Activated CD4-positive, alpha-beta T cell treated with anti-CD3 and anti-CD28 coated beads, Interleukin-10, Interleukin-2, amounts not matched to agents 100 ng/mL and 50 ng/mL, durations not matched to agents 16 hours and 8 hours (primary cell): ENCODE data around the gene PSME3.

ENCODE experiments used
- DNase-seq: peaks from one replicate; pipeline ENCODE4 v3.0.0-alpha.2; 2020

PSME3 gene

GRCh38 chr17:42818379-42818778 lies 14.8 kb upstream of the PSME3 start:
- DNase-seq: no peak

DNA sequence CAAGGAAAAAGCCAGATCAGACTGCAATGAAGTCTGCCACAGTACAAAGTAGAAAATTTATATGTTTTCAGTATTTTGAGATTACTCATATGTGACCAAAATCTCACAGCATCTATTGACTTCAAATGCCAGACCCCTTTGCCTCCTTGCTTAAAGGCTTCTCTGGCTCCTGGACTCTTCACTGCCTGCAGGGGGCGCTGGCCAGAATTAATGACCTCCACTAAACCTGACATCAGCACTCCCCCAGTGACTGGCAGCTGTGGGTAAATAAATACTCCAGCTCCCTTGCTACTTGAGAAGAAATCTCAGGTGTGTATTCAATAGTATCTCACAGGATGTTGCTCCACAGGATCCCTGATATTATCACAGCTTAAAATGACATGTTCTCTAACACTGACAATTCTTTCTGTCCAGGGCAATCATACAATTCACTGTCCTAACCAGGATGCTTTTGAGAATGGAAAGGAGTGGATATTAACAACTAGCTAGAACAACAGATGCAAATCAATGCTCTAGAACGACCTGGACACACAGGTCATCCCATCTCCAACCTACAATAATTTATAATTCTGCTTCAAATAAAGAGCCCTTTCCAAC lies 13.2 kb upstream of the PSME3 start:
- peak; percentile 76 for DNase-seq

DNA sequence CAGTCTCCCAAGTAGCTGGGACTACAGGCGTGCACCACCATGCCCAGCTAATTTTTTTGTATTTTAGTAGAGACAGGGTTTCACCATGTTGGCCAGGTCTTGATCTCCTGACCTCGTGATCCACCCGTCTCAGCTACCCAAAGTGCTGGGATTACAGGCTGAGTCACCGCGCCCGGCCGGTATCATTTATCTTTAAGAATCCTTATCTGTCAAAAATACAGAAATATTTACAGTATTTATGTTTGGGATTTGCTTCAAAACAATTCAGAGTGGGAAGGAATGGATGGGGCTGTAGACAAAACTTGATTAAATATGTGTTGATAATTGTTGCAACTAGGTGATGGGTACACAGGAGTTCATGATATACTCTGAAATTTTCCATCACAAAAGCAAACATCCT lies 12.0 kb upstream of the PSME3 start:
- DNase-seq: no peak

- no peak for DNase-seq
These were observed 5.7 kb upstream of the PSME3 start for GRCh38 chr17:42827472-42827871.

DNA sequence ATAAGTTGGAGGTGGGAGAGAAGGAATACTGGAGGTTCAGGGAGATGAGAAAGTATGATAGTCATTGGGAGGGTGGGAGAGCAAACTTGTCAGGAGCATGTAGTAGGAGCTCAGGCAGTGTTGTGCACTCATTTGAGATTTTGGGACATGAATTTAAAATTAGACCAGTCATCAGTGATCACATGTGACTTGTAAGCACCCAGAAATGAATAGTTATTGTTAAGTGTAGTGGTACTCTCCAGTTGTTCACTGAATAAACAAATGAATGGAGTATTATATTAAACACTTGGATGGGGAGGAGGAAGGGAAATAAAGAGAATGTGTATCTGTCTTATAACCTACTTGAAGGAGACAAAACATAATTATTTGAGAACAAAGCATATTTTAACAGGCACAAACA lies 2.2 kb upstream of the PSME3 start:
- no peak for DNase-seq

DNA sequence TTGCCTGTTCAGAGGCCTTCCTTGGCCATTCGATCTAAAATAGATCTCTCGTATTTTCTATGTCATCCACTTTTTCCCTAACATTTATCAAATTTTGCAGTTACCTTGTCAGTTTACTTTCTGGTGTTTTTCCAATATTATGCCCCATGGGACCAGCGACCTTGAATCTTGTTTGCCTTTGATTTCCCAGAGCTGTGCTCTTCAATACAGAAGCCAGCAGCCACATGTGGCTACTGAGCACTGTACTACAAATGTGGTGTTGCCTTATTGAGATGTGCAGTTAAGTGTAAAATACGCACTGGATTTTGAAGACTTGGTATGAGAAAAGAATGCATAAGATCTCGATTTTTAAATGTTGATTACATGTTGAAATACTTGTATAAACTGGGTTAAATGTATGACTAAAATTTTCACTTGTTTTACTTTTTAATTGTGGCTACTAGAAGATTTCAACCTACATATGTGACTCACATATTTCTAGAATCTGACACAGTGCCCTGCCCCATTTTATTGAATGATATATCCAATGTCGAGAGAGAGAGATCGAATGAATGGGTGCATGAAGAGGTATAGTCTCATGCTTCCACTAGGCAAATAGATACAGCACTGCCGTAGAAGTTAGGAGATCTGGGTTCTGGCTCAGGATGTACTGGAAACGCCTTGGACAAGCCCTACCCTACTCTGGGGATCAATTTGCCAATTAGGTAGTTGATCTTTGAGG lies 824 bp upstream of the PSME3 start:
- DNase-seq: no peak

DNA sequence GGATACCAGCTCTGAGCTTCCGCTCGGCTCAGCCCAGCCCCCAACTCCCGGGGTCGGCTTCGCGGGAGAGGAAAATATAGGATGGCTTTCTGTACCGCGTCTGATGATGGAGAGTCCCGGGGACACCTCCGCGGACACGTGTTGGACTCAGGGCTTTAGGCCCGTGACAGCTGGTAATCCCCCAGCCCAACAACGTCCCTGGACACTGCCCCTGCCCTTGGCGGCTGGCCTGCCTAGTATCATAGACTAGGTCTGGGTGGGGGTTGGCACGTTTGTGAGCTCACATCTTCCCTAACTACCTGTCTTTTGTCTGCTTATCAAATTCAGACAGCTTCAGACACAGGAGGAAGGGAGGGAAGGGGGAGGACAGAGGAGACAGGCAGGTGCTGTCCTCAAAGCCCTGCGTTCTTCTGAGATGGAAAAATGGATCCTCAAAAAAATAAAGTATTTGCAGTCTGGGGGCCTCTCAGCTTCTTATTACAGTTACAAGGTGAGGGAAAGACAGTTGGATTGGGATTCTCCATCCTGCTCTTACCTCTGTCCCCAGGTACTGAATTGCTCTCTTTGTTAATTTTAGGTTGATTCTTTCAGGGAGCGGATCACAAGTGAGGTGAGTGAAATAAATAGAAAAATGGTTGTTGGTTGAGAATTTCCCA lies 698 bp downstream of the PSME3 start:
- no peak for DNase-seq

DNA sequence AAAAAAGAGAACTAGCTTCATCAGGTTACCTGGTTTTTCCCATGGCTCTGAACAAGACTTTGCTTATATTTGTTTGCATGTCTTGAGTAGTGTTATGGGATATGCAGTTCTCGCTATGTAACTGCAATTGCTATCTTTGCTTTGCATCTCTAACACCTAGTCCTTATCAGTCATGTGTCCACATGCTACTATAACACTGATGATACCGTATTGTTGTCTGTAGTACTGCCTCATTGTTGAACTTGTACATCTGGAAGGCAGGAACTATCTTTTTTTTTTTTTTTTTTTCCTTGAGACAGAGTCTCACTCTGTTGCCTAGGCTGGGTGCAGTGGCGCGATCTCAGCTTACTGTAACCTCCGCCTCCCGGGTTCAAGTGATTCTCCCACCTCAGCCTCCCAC lies 2.5 kb downstream of the PSME3 start:
- DNase-seq: no peak

- DNase-seq: no peak
These were observed 8.9 kb downstream of the PSME3 start for GRCh38 chr17:42841975-42842685.

DNA sequence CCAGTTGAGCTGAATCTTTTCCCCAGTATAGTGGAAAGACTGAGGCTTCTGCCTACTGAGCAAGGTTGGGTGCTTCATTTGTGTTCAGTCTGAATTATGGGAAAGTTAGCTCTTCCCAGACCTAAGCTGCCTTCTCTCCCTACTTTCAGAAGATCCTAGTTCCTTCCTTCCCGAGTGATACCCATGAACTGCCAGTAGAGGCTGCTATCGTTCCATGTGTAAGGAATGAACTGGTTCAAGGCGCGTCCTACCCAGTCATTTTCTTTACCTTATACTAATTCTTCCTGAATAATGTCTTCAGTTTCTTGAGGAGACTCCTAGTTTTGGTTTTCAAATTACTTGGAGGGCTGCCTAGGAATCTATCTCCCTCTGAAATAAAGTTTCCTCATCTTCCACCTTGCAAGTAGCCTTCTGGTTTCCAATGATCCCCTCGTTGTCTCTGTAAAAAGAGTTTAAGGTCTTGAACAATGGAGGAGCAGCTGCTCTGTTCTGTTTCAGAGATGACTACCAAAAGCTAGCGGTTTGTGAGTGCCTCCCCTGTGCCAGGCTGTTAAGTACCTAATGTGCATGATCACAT lies 10.2 kb downstream of the PSME3 start:
- peak; percentile 13 for DNase-seq

GRCh38 chr17:42844271-42844670 lies 11.1 kb downstream of the PSME3 start, which contains the start of gene AOC2:
Gene AOC2 (plus strand): TSS chr17:42844580. CDS start chr17:42844627, 47 bp downstream.
- no peak for DNase-seq

- no peak for DNase-seq
These were observed 11.8 kb downstream of the PSME3 start for GRCh38 chr17:42844761-42845555.

- DNase-seq: no peak
These were observed 12.3 kb downstream of the PSME3 start for GRCh38 chr17:42845556-42845917.

- peak; percentile 75 for DNase-seq
These were observed 12.9 kb downstream of the PSME3 start for GRCh38 chr17:42845918-42846593.

DNA sequence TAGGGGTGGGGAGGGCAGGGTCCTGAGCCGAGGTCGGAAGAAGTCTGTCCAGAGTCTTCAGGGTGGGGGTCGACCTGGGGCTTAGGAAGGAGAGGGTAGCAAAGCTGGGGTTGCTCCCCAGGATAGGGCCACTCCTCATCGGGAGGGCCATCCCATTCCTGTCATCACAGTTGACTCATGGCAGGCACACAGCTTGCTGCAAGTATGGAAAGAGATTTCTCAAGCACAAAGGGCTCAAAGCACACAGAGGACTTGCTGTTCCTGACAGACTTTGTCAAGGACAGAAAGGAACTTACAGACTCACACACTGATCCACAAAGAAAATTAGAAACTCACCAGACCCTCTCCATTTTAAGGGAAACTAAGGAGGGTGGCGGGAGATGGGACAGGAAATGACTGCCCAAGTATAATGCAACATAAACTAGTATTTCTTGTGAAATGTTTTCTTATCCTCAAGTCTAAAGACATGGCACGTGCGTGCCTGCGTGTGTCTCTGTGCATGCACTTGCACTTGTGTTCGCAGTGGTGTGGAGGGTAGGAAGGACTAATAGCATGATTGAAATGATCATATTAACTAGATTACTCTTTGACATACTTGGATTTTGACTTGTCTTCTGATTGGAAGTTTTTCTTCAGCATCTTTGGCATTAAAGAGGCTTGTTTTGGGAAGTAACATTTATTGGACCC lies 13.5 kb downstream of the PSME3 start:
- DNase-seq: no peak

- DNase-seq: no peak
These were observed 14.9 kb downstream of the PSME3 start for GRCh38 chr17:42848093-42848492.

DNA sequence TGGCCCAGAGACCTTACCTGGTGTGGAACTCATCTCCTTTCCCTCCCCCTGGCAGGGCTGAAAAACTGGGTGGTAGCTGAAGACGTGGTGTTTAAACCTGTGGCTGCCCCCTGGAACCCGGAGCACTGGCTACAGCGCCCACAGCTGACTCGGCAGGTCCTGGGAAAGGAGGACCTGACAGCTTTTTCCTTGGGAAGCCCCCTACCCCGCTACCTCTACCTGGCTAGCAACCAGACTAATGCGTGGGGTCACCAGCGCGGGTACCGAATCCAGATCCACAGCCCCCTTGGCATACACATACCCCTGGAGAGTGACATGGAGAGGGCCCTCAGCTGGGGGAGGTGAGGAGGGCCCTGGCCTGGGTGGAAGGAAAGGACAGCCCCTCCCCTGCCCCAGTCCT lies 15.8 kb downstream of the PSME3 start:
- DNase-seq: no peak

- no peak for DNase-seq
These were observed 16.4 kb downstream of the PSME3 start for GRCh38 chr17:42849451-42850181.

DNA sequence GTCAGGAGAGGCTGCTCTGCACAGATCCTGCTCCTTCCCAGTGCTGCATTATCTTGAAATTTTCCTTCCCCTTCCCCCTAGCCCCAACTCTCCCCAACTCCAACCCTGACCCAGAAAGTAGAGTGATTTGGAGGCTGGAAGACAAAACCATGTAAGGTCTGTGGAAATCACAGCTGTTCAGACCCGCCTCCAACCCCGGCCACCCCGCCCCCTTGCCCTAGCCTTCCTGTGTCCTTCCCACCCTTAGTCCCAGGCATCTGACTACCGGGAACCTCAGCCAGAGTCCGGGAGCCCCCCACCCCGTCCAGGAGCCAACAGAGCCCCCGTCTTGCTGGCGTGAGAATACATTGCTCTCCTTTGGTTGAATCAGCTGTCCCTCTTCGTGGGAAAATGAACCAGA lies 17.8 kb downstream of the PSME3 start, which contains the start of gene AOC3:
AOC3 (plus strand) TSS at position 246 of the 400 bp plus-strand sequence; CDS start at position 391, 145 bp downstream.
- no peak for DNase-seq
